GM12892 (cell line): Measurements from ENCODE around the gene C11orf21.

ENCODE experiments used
- POLR2A ChIP-seq: IDR thresholded peaks from 2 replicates; pipeline ENCODE4 v1.6.1; 2011; ENCODE audit warnings: low read depth, low read length, control low read depth
- POLR2AphosphoS5 ChIP-seq: IDR thresholded peaks from 2 replicates; pipeline ENCODE4 v1.6.1; 2011; ENCODE audit warnings: low read depth, low read length, control low read depth
- TAF1 ChIP-seq: IDR thresholded peaks from 2 replicates; pipeline ENCODE4 v1.6.1; 2011; ENCODE audit warnings: low read depth, mild to moderate bottlenecking, control low read depth, low read length, borderline replicate concordance

- no peak for TF ChIP-seq TAF1
- TF ChIP-seq POLR2A: no peak
- no peak for TF ChIP-seq POLR2AphosphoS5
Measured at GRCh38 chr11:2267306-2267850, 34.3 kb downstream of the C11orf21 start.
